Measurements from ENCODE around the gene PPFIA2. TPM values are rescaled to one million over a fixed set of nuclear protein-coding genes. Genes with fewer than 3 reads are reported as not detected.

The PPFIA2 gene
- total RNA-seq, 1 donor from 2014 or later, result 0.59 TPM

DNA sequence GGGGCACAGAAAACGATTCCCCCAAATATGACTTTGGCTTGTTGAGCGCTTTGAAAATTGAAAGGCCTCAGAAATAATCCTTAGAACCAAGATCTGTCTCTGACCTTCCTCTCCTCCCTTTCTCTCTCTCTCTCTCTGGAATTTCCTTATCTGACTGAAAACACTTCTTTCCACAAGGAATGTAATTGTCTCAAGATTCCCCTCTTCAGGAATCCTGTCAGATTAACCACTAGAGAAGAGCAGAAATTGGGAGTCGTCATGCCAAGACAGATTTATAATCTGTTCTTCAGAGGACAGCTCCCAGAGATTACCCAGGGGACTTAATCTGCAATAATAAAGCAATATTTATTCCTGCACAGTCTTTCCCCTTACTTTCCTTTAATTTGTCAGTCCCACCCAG, 363.7 kb downstream of the PPFIA2 start:
- no peak overlapping the region for H3K4me2 ChIP-seq (ENCODE audit: low read length)
- no peaks in the 10 kb centered on the region for H3K36me3 ChIP-seq (ENCODE audit: insufficient read depth, low read length)
- TF ChIP-seq, protein P1, sequence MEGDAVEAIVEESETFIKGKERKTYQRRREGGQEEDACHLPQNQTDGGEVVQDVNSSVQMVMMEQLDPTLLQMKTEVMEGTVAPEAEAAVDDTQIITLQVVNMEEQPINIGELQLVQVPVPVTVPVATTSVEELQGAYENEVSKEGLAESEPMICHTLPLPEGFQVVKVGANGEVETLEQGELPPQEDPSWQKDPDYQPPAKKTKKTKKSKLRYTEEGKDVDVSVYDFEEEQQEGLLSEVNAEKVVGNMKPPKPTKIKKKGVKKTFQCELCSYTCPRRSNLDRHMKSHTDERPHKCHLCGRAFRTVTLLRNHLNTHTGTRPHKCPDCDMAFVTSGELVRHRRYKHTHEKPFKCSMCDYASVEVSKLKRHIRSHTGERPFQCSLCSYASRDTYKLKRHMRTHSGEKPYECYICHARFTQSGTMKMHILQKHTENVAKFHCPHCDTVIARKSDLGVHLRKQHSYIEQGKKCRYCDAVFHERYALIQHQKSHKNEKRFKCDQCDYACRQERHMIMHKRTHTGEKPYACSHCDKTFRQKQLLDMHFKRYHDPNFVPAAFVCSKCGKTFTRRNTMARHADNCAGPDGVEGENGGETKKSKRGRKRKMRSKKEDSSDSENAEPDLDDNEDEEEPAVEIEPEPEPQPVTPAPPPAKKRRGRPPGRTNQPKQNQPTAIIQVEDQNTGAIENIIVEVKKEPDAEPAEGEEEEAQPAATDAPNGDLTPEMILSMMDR (IDR thresholded peaks at IDR 0.05; ENCODE audit: insufficient read depth, low read depth, low read length), result no peak
- no peak for TF ChIP-seq EZH2 (IDR thresholded peaks at IDR 0.05; ENCODE audit: insufficient read depth, low read length)
- no peaks in the 10 kb centered on the region for H3K27me3 ChIP-seq (ENCODE audit: insufficient read depth, low read length)
- no peaks in the 10 kb centered on the region for H3K4me1 Mint-ChIP-seq (ENCODE audit: low read depth, unreplicated experiment)
- H3K4me3 Mint-ChIP-seq (ENCODE audit: unreplicated experiment), result no peak overlapping the region
- no peaks in the 10 kb centered on the region for H3K9me3 ChIP-seq (ENCODE audit: insufficient read depth, low read depth, low read length)
- H3K36me3 Mint-ChIP-seq (ENCODE audit: low read depth, unreplicated experiment), result no peaks in the 10 kb centered on the region
- H3K4me1 ChIP-seq (ENCODE audit: insufficient read depth, low read length), result no peaks in the 10 kb centered on the region
- no peaks in the 10 kb centered on the region for H3K27me3 Mint-ChIP-seq (ENCODE audit: low read depth, unreplicated experiment)
- no peak overlapping the region for H3K4me3 ChIP-seq (ENCODE audit: insufficient read depth, low read depth, low read length)
- H3K27ac ChIP-seq (ENCODE audit: low read depth, low read length), result no peak overlapping the region
- FAIRE-seq (no peak), DNase-seq (ENCODE audit: low read depth) (no peak)
- no peak overlapping the region for H2AFZ ChIP-seq (ENCODE audit: low read depth, low read length)
- H3K27ac Mint-ChIP-seq (ENCODE audit: unreplicated experiment), result no peak overlapping the region
- H3K9ac ChIP-seq (ENCODE audit: low read length), result no peak overlapping the region
- H4K20me1 ChIP-seq (ENCODE audit: insufficient read depth, low read length), result no peaks in the 10 kb centered on the region
- H3K9me3 Mint-ChIP-seq (ENCODE audit: unreplicated experiment), result no peaks in the 10 kb centered on the region
- H3K79me2 ChIP-seq (ENCODE audit: insufficient read depth, low read length), result no peaks in the 10 kb centered on the region

GRCh38 chr12:81389550-81390099, 369.5 kb downstream of the PPFIA2 start:
- FAIRE-seq, result no peak
- Histone ChIP-seq H3K79me2 (ENCODE audit: insufficient read depth, low read length) (no peaks in the 10 kb centered on the region), H3K27ac (ENCODE audit: low read depth, low read length) (no peak overlapping the region), H4K20me1 (ENCODE audit: insufficient read depth, low read length) (no peaks in the 10 kb centered on the region), H3K9me3 (ENCODE audit: insufficient read depth, low read depth, low read length) (no peaks in the 10 kb centered on the region), H3K36me3 (ENCODE audit: insufficient read depth, low read length) (no peaks in the 10 kb centered on the region), H3K4me2 (ENCODE audit: low read length) (no peak overlapping the region), H3K4me3 (ENCODE audit: insufficient read depth, low read depth, low read length) (no peak overlapping the region), H3K9ac (ENCODE audit: low read length) (no peak overlapping the region), H2AFZ (ENCODE audit: low read depth, low read length) (no peak overlapping the region), H3K4me1 (ENCODE audit: insufficient read depth, low read length) (no peaks in the 10 kb centered on the region), H3K27me3 (ENCODE audit: insufficient read depth, low read length) (no peaks in the 10 kb centered on the region)
- H3K4me1 Mint-ChIP-seq (ENCODE audit: low read depth, unreplicated experiment), result no peaks in the 10 kb centered on the region
- no peaks in the 10 kb centered on the region for H3K27me3 Mint-ChIP-seq (ENCODE audit: low read depth, unreplicated experiment)
- no peak for TF ChIP-seq EZH2 (IDR thresholded peaks at IDR 0.05; ENCODE audit: insufficient read depth, low read length)
- TF ChIP-seq, protein P1 (IDR thresholded peaks at IDR 0.05; ENCODE audit: insufficient read depth, low read depth, low read length), result no peak
- no peaks in the 10 kb centered on the region for H3K36me3 Mint-ChIP-seq (ENCODE audit: low read depth, unreplicated experiment)
- H3K4me3 Mint-ChIP-seq (ENCODE audit: unreplicated experiment), result no peak overlapping the region
- H3K27ac Mint-ChIP-seq (ENCODE audit: unreplicated experiment), result no peak overlapping the region
- no peaks in the 10 kb centered on the region for H3K9me3 Mint-ChIP-seq (ENCODE audit: unreplicated experiment)
- no peak for DNase-seq (ENCODE audit: low read depth)

GRCh38 chr12:81386101-81386500, 373.0 kb downstream of the PPFIA2 start:
- H3K9me3 ChIP-seq (ENCODE audit: insufficient read depth, low read depth, low read length), result no peaks in the 10 kb centered on the region
- no peaks in the 10 kb centered on the region for H3K27me3 ChIP-seq (ENCODE audit: insufficient read depth, low read length)
- Mint-ChIP-seq H3K4me1 (ENCODE audit: low read depth, unreplicated experiment) (no peaks in the 10 kb centered on the region), H3K27ac (ENCODE audit: unreplicated experiment) (no peak overlapping the region), H3K9me3 (ENCODE audit: unreplicated experiment) (no peaks in the 10 kb centered on the region), H3K27me3 (ENCODE audit: low read depth, unreplicated experiment) (no peaks in the 10 kb centered on the region), H3K36me3 (ENCODE audit: low read depth, unreplicated experiment) (no peaks in the 10 kb centered on the region), H3K4me3 (ENCODE audit: unreplicated experiment) (no peak overlapping the region)
- H4K20me1 ChIP-seq (ENCODE audit: insufficient read depth, low read length), result no peaks in the 10 kb centered on the region
- H2AFZ ChIP-seq (ENCODE audit: low read depth, low read length), result no peak overlapping the region
- H3K27ac ChIP-seq (ENCODE audit: low read depth, low read length), result no peak overlapping the region
- TF ChIP-seq EZH2 (IDR thresholded peaks at IDR 0.05; ENCODE audit: insufficient read depth, low read length), result no peak
- TF ChIP-seq, protein P1 (IDR thresholded peaks at IDR 0.05; ENCODE audit: insufficient read depth, low read depth, low read length), result no peak
- H3K4me2 ChIP-seq (ENCODE audit: low read length), result no peak overlapping the region
- H3K4me1 ChIP-seq (ENCODE audit: insufficient read depth, low read length), result no peaks in the 10 kb centered on the region
- DNase-seq (ENCODE audit: low read depth) (no peak), FAIRE-seq (no peak)
- no peak overlapping the region for H3K4me3 ChIP-seq (ENCODE audit: insufficient read depth, low read depth, low read length)
- no peaks in the 10 kb centered on the region for H3K36me3 ChIP-seq (ENCODE audit: insufficient read depth, low read length)
- H3K79me2 ChIP-seq (ENCODE audit: insufficient read depth, low read length), result no peaks in the 10 kb centered on the region
- no peak overlapping the region for H3K9ac ChIP-seq (ENCODE audit: low read length)

Data from astrocyte (in vitro differentiated cells and primary cell).